Pons (tissue), 1 donor: Measurements from ENCODE around the gene SGK2.

ENCODE experiments used
- DNase-seq: peaks from one replicate; pipeline ENCODE4 v3.0.0-alpha.2; 2016; ENCODE audit warnings: low spot score

SGK2 gene

GRCh38 chr20:43558412-43559146, at the start of gene SGK2:
Gene SGK2, plus strand, starts transcription at chr20:43559027. Its CDS starts 7,469 bp downstream, at chr20:43566496.
- no peak for DNase-seq

DNA sequence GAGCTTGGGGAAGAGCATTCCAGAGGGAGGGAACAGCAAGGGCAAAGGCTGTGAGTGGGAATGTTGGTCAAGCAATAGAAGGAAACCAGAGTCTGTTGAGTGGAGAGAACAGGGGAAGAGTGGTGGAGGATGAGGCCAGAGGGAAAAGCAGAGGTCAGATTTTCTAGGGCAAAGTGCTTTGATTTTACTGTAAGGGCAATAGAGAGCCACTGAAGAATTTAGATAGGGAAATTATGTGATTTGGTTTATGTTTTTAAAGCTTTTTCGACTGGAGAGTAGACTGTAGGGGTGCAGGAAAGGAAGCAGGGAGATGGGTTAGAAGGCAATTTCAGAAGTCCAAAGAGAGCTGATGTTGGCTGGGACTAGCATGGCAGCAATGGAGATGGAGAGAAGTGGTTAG, 46.9 kb upstream of the SGK2 start:
- no peak for DNase-seq

DNA sequence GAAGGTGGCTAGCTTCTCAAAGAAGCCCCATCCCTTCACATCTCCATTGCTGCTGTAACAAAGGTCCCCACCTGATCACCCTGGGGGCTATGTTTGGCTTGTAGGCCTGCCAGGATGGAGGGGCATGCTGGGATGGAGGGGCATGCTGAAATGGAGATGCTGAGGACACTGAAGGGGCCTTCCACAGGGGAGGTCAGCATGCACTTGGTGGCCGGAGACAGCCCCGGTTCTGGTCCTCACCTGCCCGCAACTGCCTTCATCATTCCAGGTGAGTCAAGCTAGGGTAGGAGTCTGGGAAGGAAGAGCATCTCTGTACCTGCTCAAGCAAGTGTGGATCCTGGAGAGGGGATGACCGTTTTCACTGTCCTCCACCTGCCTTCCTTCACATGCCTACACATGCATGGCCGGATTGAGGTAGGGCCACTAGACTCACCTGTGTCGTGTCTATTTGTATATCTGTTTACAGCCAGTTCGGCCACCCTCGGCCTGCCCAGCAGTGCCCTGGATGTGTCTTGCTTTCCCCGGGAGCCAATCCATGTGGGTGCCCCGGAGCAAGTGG, 45.4 kb upstream of the SGK2 start:
- no peak for DNase-seq

DNA sequence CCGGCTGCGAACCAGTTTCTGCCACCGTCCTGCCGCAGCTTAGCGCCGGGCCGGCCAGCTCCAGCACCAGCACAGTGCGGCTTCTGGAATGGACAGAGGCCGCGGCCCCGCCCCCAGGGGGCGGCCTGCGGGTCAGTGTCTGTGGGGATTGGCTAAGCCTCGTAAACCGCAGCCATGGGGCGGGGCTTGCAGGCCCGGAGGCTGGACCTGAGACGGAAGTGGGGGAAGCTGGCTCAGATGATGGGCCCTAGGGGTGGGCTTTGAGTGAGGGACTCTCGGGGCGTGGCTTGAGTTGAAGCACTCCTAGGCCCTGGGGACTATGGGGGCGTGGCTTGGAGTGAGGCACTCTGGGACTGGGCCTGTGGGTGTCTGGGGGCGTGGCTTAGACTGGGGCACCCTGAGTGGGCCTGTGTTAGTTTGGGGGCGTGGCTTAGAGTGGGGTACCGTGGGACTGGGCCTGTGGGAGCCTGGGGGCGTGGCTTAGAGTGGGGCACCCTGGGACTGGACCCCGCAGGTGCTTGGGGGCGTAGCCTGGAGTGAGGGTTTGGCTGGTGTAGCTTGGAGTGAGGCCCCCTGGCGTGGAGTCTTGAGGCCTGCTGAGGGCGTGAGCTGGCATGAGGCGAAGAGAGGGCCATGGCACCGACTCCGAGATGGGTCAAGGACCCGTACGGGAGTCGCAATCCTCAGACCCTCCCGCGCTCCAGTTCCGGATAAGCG, 44.7 kb upstream of the SGK2 start:
- peak; percentile 99 for DNase-seq

DNA sequence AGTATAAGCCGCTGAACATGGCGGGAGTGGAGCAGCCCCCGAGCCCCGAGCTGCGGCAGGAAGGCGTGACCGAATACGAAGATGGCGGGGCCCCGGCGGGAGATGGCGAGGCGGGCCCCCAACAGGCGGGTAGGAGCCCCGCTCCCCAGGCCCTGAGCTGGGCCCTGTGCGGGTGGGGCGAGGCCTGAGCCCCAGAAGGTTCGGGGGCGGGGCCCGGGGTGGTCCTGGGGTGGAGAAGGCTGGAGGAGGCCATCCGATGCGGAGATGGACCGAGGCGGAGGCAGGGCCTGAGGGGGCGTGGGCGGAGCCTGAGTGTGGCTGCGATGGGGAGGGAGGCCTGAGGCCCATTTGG, 44.2 kb upstream of the SGK2 start:
- no peak for DNase-seq

DNA sequence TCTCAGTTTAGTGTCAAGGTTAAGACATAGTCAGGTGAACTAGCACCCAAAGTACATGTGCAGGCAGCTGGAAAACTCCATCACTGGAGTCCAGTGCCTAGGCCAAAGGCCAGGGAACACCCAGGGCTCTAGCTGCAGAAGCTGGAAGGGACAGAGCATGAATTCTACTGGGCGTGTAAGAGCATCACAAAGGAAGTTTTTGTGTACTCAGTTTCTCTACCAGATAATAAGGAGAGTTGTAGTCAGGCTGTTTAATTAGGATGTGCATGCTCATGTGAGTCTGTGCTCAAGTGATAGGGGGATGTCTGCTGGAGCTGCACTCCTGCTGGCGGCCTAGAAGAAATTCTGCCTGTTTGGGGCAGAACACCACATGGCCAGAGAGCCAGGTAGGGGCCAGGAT, 43.2 kb upstream of the SGK2 start:
- DNase-seq = peak; percentile 87

GRCh38 chr20:43516251-43516824, 42.5 kb upstream of the SGK2 start:
- no peak for DNase-seq

DNA sequence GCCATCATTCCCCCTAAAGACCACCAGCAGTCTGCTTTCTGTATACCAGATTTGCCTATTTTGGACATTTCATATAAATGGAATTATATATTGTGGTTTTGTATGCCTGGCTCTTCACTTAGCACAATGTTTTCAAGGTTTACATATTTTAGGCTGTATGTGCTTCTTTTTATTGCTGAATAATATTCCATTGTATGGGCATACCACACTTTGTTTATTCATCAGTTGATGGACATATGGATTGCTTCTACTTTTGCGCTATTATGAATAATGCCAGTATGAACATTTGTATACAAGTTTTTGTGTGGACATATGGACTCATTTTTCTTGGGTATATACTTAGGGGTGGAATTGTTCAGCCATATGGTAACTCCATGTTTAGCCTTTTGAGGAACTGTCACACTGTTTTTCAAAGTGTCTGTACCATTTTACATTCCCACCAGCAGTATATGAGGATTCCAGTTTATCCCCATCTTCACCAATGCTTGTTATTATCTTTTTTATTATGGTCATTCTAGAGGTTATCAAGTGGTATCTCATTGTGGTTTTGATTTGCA, 38.7 kb upstream of the SGK2 start:
- DNase-seq = no peak

GRCh38 chr20:43525021-43525420, 33.8 kb upstream of the SGK2 start:
- no peak for DNase-seq

DNA sequence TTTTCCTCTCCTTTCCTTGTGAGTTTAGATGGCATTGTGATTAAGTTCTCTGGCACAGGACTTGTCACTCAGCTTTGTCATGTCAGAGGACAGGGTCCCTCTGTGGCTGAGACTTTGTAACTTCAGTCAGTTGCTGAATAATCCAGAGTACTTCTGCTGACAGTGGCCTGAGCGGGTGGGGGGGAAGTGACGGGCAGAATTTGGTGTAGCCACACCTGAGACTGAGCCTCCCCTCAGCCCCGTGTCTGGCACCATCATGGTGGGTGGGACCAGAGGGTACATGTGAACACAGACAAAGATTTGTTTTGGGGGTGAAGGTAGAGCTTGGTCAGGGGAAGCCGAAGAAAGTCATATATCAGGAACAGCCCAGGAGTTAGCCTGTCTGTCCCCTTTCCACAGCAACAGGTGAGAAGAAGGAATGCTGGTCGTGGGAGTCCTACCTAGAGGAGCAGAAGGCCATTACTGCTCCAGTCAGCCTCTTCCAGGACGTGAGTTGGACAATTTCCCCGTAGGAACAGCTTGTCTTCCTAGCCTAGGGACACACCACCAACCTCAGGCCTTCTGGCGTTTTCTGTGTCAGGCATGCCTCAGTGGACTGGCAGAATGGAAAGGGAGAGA, 30.5 kb upstream of the SGK2 start:
- no peak for DNase-seq

DNA sequence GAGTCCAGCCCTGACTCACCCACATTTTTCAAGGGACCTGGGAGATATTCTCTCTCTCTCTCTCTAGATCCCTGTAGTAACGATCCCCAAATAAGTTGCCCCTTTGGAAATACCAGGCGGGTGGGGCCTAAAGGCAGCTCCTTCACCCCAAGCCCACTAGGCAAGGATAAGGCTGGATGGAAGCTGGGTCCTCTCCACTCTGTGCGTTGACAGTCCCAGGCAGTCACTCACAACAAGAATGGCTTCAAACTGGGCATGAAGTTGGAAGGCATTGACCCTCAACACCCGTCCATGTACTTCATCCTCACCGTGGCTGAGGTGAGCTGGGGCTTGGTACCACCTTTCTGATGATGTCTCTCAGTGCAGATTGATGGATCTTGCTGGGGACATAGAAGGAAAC, 29.8 kb upstream of the SGK2 start:
- no peak for DNase-seq

- no peak for DNase-seq
These were observed 29.2 kb upstream of the SGK2 start for GRCh38 chr20:43529457-43530153.

DNA sequence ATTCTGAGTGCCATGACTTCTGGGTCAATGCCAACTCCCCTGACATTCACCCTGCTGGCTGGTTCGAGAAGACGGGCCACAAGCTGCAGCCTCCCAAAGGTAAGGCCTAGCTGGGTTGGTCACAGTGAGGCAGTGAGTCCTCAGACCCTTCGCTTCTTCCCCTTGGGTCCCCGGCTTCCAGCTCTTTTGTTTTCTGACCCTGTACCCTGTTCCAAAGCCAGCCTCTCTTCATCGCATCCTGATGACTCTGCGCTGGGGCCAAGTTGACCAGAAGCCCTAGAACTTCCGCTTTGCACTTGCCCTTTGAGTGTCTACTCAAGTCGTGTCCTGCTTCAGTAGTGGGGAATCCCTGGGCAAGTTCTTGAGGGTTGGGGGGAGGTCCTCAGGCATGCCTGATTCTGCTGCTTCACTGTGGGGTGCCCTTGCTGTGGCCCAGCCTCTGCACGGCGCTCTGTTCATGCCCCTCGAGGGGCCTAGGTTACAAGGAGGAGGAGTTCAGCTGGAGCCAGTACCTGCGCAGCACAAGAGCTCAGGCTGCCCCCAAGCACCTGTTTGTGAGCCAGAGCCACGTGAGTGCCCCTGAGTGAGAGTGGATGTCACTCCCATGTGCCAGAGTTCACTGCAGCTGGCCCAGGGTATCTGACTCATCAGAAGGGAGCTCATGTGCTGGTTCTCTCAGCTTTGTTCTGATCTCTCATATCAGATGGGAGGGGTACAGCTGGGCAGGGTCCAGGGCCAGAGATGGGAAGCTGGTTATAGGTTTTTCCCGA, 28.3 kb upstream of the SGK2 start:
- DNase-seq = peak; percentile 20

- DNase-seq = no peak
These were observed 27.8 kb upstream of the SGK2 start for GRCh38 chr20:43531091-43531443.

DNA sequence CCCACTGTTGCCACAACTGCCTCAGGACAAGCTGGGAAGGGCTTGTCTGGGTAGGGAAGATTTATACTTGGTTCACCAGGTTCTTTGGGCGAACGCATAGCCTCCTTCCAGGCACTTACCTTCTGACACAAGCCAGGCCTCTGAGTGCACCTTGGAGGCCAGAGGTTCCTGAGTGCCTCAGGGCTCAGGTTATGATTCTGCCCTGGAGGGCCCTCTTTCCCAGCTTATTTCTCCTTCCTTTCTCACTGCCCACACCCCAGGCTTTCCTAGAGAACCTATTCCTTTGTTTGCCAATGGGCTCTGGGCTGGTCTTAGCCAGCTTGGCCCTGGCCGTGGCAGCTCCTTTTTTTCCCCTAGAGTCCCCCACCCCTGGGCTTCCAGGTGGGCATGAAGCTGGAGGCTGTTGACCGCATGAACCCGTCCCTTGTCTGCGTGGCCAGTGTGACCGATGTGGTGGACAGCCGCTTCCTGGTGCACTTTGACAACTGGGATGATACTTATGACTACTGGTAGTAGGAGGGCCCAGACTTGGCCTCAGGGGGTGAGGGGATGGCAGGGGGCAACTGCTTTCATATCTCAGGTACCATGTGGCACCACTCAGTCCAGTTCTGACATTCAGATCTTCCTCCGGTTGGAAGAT, 26.3 kb upstream of the SGK2 start:
- DNase-seq = no peak

GRCh38 chr20:43533060-43533459, 25.8 kb upstream of the SGK2 start:
- no peak for DNase-seq

DNA sequence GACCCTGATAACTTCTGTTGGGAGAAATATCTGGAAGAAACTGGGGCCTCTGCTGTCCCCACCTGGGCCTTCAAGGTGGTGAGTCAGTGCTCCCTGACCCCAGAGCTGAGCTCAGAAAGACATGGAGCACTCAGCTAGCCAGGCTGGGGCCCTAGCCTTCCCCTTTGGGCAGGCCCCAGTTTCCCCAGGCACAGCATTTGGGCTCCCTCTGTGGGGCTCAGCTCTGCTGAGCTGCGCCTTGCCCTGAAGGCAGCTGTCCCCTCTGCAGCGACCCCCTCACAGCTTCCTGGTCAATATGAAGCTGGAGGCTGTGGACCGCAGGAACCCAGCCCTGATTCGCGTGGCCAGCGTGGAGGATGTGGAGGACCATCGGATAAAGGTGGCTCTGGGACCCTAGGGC, 24.8 kb upstream of the SGK2 start:
- DNase-seq = no peak

DNA sequence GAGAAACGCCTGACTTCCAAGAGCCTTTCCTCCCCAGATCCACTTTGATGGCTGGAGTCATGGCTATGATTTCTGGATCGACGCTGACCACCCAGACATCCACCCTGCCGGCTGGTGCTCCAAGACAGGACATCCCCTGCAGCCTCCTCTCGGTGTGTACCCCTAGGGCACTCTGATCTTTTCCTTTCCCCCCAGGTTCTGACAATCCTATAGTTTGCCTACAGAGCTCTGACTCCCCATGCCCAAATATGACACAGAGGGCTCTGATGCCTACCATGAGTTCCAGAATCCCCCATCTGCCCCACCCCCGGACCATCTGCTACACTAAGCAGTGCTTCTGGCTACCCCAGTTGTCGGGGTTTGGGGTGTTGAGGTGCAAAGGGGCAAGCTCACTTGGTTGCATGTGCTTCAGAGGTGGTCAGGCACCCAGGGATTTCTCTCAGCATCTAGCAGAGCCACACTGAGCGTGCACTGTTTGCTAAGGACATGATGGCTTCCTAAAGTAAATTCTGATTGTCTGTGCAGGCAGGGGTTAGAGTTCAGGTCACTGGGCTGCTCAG, 24.0 kb upstream of the SGK2 start:
- DNase-seq = no peak

DNA sequence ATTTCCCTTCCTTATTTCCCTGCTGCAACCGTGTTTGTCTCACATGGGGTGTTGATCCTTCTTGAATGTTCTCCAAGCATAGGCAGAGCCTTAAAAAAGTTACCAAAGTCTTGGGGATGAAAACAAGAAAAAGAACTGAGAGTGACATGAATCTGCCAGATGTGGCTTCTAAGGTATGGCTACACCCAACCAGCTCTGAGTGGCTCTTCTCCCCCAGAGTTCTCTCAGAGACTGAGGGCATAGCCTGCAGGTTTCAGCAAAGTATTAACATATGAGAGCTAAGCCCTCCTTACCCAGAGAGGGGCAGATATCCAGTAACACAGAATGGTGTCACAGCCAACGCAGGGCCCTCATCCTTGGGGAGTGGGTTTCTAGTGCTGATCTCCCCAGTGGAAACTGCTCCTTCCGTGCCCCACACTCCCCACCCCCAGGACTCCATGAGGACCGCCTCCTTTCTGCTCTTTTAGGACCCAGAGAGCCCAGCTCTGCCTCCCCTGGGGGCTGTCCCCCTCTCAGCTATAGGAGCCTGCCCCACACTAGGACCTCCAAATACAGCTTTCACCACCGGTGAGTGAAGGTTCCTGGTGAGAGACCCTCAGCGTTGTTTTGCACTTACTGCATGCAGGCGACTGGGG, 23.3 kb upstream of the SGK2 start:
- DNase-seq = no peak
